H9 (cell line): ENCODE data around the gene CPA2. TPM values are rescaled to one million over a fixed set of nuclear protein-coding genes. Genes with fewer than 3 reads are reported as not detected.

Experiments used
- DNase-seq: peaks from one replicate; pipeline ENCODE4 v3.0.0-alpha.2; 2017
- H2AFZ ChIP-seq: one replicate; pipeline ENCODE4 v1.6.1; 2013; ENCODE audit warnings: mild to moderate bottlenecking, low read length, control low read depth, moderate library complexity
- H2AK5ac ChIP-seq: 2 replicates; pipeline ENCODE4 v1.6.1; 2013; ENCODE audit warnings: low read length, control low read depth, mixed read lengths; ENCODE audit not compliant: insufficient read length
- H2BK120ac ChIP-seq: one replicate; pipeline ENCODE4 v1.6.1; 2013; ENCODE audit warnings: low read depth, mild to moderate bottlenecking, low read length, control low read depth, inconsistent platforms; ENCODE audit not compliant: poor library complexity, severe bottlenecking
- H2BK12ac ChIP-seq: 2 replicates; pipeline ENCODE4 v1.6.1; 2013; ENCODE audit warnings: low read length, control low read depth, mixed read lengths, low read depth; ENCODE audit not compliant: insufficient read length
- H2BK15ac ChIP-seq: 2 replicates; pipeline ENCODE4 v1.6.1; 2013; ENCODE audit warnings: low read depth, low read length, control low read depth
- H2BK20ac ChIP-seq: one replicate; pipeline ENCODE4 v1.6.1; 2013; ENCODE audit warnings: low read depth, mild to moderate bottlenecking, low read length, control low read depth, inconsistent platforms; ENCODE audit not compliant: poor library complexity, severe bottlenecking
- H2BK5ac ChIP-seq: 2 replicates; pipeline ENCODE4 v1.6.1; 2013; ENCODE audit warnings: low read length, control low read depth, mixed read lengths; ENCODE audit not compliant: insufficient read length
- H3K14ac ChIP-seq: 2 replicates; pipeline ENCODE4 v1.6.1; 2013; ENCODE audit warnings: low read length, control low read depth; ENCODE audit not compliant: insufficient read depth
- H3K18ac ChIP-seq: 2 replicates; pipeline ENCODE4 v1.6.1; 2013; ENCODE audit warnings: low read depth, mild to moderate bottlenecking, mixed read lengths, low read length, control low read depth; ENCODE audit not compliant: insufficient read length
- H3K23ac ChIP-seq: 2 replicates; pipeline ENCODE4 v1.6.1; 2013; ENCODE audit warnings: low read length, control low read depth, mixed read lengths, low read depth; ENCODE audit not compliant: insufficient read length
- H3K23me2 ChIP-seq: 2 replicates; pipeline ENCODE4 v1.6.1; 2013; ENCODE audit warnings: low read depth, mild to moderate bottlenecking, mixed read lengths, low read length, control low read depth; ENCODE audit not compliant: insufficient read length, poor library complexity, severe bottlenecking
- H3K27ac ChIP-seq: 2 replicates; pipeline ENCODE4 v1.5.1; 2013; ENCODE audit warnings: low read length, control low read depth, mixed read lengths, low read depth; ENCODE audit not compliant: insufficient read length
- H3K27me3 ChIP-seq: 2 replicates; pipeline ENCODE4 v1.6.1; 2013; ENCODE audit warnings: low read length, control low read depth, inconsistent platforms; ENCODE audit not compliant: insufficient read depth
- H3K4ac ChIP-seq: 2 replicates; pipeline ENCODE4 v1.6.1; 2013; ENCODE audit warnings: low read depth, mild to moderate bottlenecking, control low read depth, inconsistent platforms, low read length, moderate library complexity
- H3K4me1 ChIP-seq: 2 replicates; pipeline ENCODE4 v1.6.1; 2013; ENCODE audit warnings: low read length, control low read depth, inconsistent platforms; ENCODE audit not compliant: insufficient read depth
- H3K4me2 ChIP-seq: 2 replicates; pipeline ENCODE4 v1.6.1; 2013; ENCODE audit warnings: low read length, control low read depth, mixed read lengths; ENCODE audit not compliant: insufficient read length, insufficient read depth
- H3K56ac ChIP-seq: 2 replicates; pipeline ENCODE4 v1.6.1; 2013; ENCODE audit warnings: low read depth, mild to moderate bottlenecking, mixed read lengths, low read length, control low read depth; ENCODE audit not compliant: insufficient read length
- H3K79me1 ChIP-seq: 2 replicates; pipeline ENCODE4 v1.6.1; 2013; ENCODE audit warnings: low read depth, mild to moderate bottlenecking, moderate library complexity, low read length, control low read depth, inconsistent platforms; ENCODE audit not compliant: insufficient read depth, poor library complexity, severe bottlenecking
- H3K79me2 ChIP-seq: 2 replicates; pipeline ENCODE4 v1.6.1; 2013; ENCODE audit warnings: low read length, control low read depth, inconsistent platforms; ENCODE audit not compliant: insufficient read depth
- H3K9ac ChIP-seq: 2 replicates; pipeline ENCODE4 v1.6.1; 2013; ENCODE audit warnings: low read length, control low read depth, mixed read lengths; ENCODE audit not compliant: insufficient read length; ENCODE audit errors: extremely low read depth
- H3K9me3 ChIP-seq: one replicate; pipeline ENCODE4 v1.6.1; 2013; ENCODE audit warnings: low read depth, low read length, inconsistent platforms; ENCODE audit not compliant: control insufficient read depth
- H3T11ph ChIP-seq: one replicate; pipeline ENCODE4 v1.6.1; 2013; ENCODE audit warnings: mild to moderate bottlenecking, low read length, control low read depth, inconsistent platforms
- H4K20me1 ChIP-seq: one replicate; pipeline ENCODE4 v1.6.1; 2013; ENCODE audit not compliant: control insufficient read depth, insufficient read length, insufficient read depth
- H4K5ac ChIP-seq: 2 replicates; pipeline ENCODE4 v1.6.1; 2013; ENCODE audit warnings: low read depth, mild to moderate bottlenecking, mixed read lengths, low read length, control low read depth; ENCODE audit not compliant: insufficient read length
- H4K8ac ChIP-seq: replicated peaks from 2 replicates; pipeline ENCODE4 v1.6.1; 2013; ENCODE audit warnings: low read length, control low read depth, mixed read lengths, low read depth; ENCODE audit not compliant: insufficient read length
- H4K91ac ChIP-seq: 2 replicates; pipeline ENCODE4 v1.6.1; 2013; ENCODE audit warnings: low read depth, mild to moderate bottlenecking, moderate library complexity, mixed read lengths, low read length, control low read depth; ENCODE audit not compliant: insufficient read length
- H3K27ac Mint-ChIP-seq, 3 experiments: 2 replicates in 2 of 3; 3 replicates in 1 of 3; pipeline ENCODE4 v1.8.0; 2020 to 2021; ENCODE audit warnings: mixed read lengths in 3 of 3, mild to moderate bottlenecking in 1 of 3, moderate library complexity in 1 of 3
- H3K27me3 Mint-ChIP-seq: 2 replicates; pipeline ENCODE4 v1.8.0; 2021; ENCODE audit warnings: low read depth, mild to moderate bottlenecking, moderate library complexity, mixed read lengths
- H3K36me3 Mint-ChIP-seq, 3 experiments: 2 replicates in 2 of 3; 3 replicates in 1 of 3; pipeline ENCODE4 v1.8.0; 2020 to 2021; ENCODE audit warnings: low read depth in 3 of 3, mixed read lengths in 3 of 3; ENCODE audit not compliant: insufficient read depth in 1 of 3
- H3K4me1 Mint-ChIP-seq, 2 experiments: 2 replicates each; pipeline ENCODE4 v1.8.0; 2020; ENCODE audit warnings: mixed read lengths in 2 of 2
- H3K4me3 Mint-ChIP-seq, 2 experiments: 2 replicates in 1 of 2; 3 replicates in 1 of 2; pipeline ENCODE4 v1.8.0; 2020 to 2021; ENCODE audit warnings: mild to moderate bottlenecking in 2 of 2, mixed read lengths in 2 of 2, moderate library complexity in 1 of 2
- H3K9me3 Mint-ChIP-seq, 2 experiments: 2 replicates in 1 of 2; 3 replicates in 1 of 2; pipeline ENCODE4 v1.8.0; 2020; ENCODE audit warnings: mild to moderate bottlenecking in 2 of 2, mixed read lengths in 2 of 2, moderate library complexity in 1 of 2
- CTCF ChIP-seq: fragments of 200-600 bp; sonication (generic); conservative IDR thresholded peaks from 3 replicates; pipeline ENCODE4 v1.8.0; 2021; ENCODE audit warnings: antibody characterized with exemption, mild to moderate bottlenecking
- WGBS: extraction: QIAGEN DNeasy Blood & Tissue Kit; methylation state at CpG from one replicate; pipeline ENCODE4 v1.1.7; 2013; ENCODE audit warnings: missing lambda C conversion rate, low lambda C conversion rate, mixed read lengths; ENCODE audit not compliant: insufficient read length; ENCODE audit errors: extremely low coverage; 5-methylcytosine and 5-hydroxymethylcytosine counted together
- total RNA-seq: library from RNA; stranded (reverse); gene quantifications from 2 replicates; pipeline ENCODE4 v1.2.1, GENCODE V29; 2021

CPA2 gene
- total RNA-seq, 1 experiment from 2014 or later = not detected

GRCh38 chr7:130262448-130262847 lies 4.2 kb upstream of the CPA2 start:
- Mint-ChIP-seq H3K4me3 (no peak overlapping the region), H3K27ac (no peak overlapping the region), H3K27me3 (peaks cover 8% of the 10 kb centered on the region), H3K36me3 (peaks cover 2 to 19% (median 14%) of the 10 kb centered on the region in 3 experiments; a peak in 6 of 7 replicates), H3K4me1 (peaks cover 46 to 47% of the 10 kb centered on the region in 2 experiments), H3K9me3 (peaks cover 5 to 19% of the 10 kb centered on the region in 2 experiments; a peak in 4 of 5 replicates)
- Histone ChIP-seq H3K23ac (no peak overlapping the region), H2BK20ac (no peak overlapping the region), H3K23me2 (no peaks in the 10 kb centered on the region), H2BK12ac (no peak overlapping the region), H3K14ac (no peak overlapping the region), H3K4me1 (no peaks in the 10 kb centered on the region; the same call in 1 of the 2 replicates), H4K20me1 (no peaks in the 10 kb centered on the region), H3K9ac (no peak overlapping the region), H4K5ac (no peak overlapping the region), H2BK120ac (no peak overlapping the region), H4K91ac (no peak overlapping the region), H4K8ac (no peak overlapping the region), H3K4ac (no peak overlapping the region), H3K4me2 (no peak overlapping the region), H3K79me2 (no peaks in the 10 kb centered on the region), H2BK15ac (no peak overlapping the region), H2AK5ac (no peak overlapping the region), H3K79me1 (no peaks in the 10 kb centered on the region), H2BK5ac (no peak overlapping the region), H3K27me3 (no peaks in the 10 kb centered on the region), H3K27ac (no peak overlapping the region), H3T11ph (no peak overlapping the region), H3K9me3 (no peaks in the 10 kb centered on the region), H2AFZ (no peak overlapping the region), H3K18ac (no peak overlapping the region), H3K56ac (no peak overlapping the region)
- DNase-seq = no peak
- WGBS = no CpG with 5 or more reads among the region's 2 CpGs
- no peak for TF ChIP-seq CTCF
